ENCODE data around the gene PROSER2. TPM values are rescaled to one million over a fixed set of nuclear protein-coding genes. Genes with fewer than 3 reads are reported as not detected.

The PROSER2 gene
- total RNA-seq, 4 donors from 2014 or later: 11.5 to 19.8 (median 13.4) TPM

DNA sequence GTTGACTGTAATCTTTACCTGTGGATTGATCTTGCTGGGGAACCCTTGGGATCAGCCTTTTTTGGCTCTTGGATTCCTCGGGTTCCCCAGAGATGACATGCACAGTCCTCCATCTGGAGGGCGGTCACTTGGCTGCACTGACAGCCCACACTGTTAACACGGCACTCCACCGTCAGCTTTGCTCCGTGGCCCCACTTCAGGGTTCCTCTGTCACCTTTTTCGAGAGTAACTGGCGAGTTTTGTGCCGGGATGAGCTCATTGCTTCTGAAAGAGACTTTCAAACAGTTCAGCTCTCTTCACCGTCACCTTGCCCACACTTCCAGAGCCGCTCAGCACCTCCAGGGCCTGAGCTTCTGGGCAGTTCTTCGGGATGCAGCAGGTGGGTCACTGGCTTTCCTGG, 42.4 kb downstream of the PROSER2 start:
- Histone ChIP-seq H3K4me1 (peaks cover 4 to 17% of the 10 kb centered on the region in 2 donors), H3K9me3 (no peaks in the 10 kb centered on the region), H3K27me3 (no peaks in the 10 kb centered on the region), H3K4me3 (replicated peaks in 1 of 3) (no peak overlapping the region), H3K27ac (no peak overlapping the region), H3K36me3 (no peaks in the 10 kb centered on the region)
- TF ChIP-seq, protein P1, sequence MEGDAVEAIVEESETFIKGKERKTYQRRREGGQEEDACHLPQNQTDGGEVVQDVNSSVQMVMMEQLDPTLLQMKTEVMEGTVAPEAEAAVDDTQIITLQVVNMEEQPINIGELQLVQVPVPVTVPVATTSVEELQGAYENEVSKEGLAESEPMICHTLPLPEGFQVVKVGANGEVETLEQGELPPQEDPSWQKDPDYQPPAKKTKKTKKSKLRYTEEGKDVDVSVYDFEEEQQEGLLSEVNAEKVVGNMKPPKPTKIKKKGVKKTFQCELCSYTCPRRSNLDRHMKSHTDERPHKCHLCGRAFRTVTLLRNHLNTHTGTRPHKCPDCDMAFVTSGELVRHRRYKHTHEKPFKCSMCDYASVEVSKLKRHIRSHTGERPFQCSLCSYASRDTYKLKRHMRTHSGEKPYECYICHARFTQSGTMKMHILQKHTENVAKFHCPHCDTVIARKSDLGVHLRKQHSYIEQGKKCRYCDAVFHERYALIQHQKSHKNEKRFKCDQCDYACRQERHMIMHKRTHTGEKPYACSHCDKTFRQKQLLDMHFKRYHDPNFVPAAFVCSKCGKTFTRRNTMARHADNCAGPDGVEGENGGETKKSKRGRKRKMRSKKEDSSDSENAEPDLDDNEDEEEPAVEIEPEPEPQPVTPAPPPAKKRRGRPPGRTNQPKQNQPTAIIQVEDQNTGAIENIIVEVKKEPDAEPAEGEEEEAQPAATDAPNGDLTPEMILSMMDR (IDR thresholded peaks at IDR 0.05): no peak
- TF ChIP-seq POLR2A (IDR thresholded peaks at IDR 0.05): no peak
- DNase-seq: no peak
- 81 to 85% methylated on average over 11 of the region's 11 CpGs for WGBS, 2 donors
- intact Hi-C loops (cut with DNase I): no loop called here

DNA sequence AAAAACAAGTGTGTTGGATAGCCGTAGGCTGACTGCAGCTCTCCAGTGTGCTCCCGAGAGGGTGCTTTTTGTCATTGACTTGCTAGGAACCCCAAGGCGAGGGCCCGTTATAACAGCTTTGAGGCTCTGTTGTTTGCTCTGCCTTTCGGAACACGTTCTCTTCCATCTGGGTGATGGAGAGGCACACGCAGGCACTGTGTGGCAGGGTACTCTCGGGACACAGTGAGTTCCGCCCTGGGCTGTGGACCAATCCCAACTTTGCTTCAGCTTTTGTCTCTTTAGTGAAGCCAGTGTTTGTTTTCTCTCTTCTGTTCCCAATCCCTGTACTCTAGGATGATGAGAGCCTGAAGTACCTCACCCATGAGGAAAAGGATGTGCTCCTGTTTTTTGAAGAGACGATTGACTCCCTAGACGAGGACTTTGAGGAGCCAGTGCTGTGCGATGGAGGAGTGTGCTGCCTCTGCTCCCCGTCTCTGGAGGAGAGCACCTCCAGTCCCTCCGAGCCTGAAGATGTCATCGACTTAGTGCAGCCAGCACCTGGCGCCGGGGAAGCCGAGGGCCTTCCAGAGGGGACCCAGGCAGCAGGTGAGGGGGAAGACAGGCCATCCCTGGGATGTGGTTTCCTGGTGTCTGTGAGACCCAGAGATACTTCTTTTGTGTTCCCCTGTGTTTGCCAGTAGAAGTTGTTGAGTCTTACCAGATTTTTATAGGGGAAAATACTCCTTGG, 43.2 kb downstream of the PROSER2 start:
- TF ChIP-seq POLR2A (IDR thresholded peaks at IDR 0.05): no peak
- TF ChIP-seq, protein P1 (IDR thresholded peaks at IDR 0.05): no peak
- Histone ChIP-seq H3K27ac (no peak overlapping the region), H3K36me3 (no peaks in the 10 kb centered on the region), H3K4me3 (replicated peaks in 1 of 3) (no peak overlapping the region), H3K4me1 (peaks cover 4 to 17% of the 10 kb centered on the region in 2 donors), H3K27me3 (no peaks in the 10 kb centered on the region), H3K9me3 (no peaks in the 10 kb centered on the region)
- intact Hi-C loops (cut with DNase I): no loop called here
- DNase-seq: no peak
- 91 to 97% methylated on average over 17 to 18 of the region's 18 CpGs for WGBS, 2 donors

DNA sequence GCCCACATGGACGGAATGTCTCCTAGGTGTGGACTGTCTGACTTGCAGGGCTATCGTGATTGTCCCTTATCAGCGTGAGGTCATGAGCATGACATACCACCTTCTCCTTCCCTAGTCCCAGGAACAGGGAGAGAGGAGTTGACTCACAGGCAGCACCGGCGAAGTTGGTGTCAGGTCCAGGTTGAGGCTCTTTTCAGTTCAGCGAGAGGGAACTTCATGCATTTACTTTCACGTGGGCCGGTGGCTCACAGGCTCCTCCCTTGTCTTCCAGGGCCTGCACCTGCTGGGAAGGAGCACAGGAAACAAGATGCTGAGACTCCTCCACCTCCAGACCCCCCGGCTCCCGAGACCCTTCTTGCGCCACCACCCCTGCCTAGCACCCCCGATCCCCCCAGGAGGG, 46.1 kb downstream of the PROSER2 start:
- Histone ChIP-seq H3K36me3 (no peaks in the 10 kb centered on the region), H3K4me3 (replicated peaks in 1 of 3) (no peak overlapping the region), H3K9me3 (no peaks in the 10 kb centered on the region), H3K27me3 (no peaks in the 10 kb centered on the region), H3K27ac (no peak overlapping the region), H3K4me1 (peaks cover 8 to 27% of the 10 kb centered on the region in 2 donors)
- intact Hi-C loops (cut with DNase I): no loop called here
- peak; percentile 57 to 68 for DNase-seq
- TF ChIP-seq POLR2A (IDR thresholded peaks at IDR 0.05): no peak
- TF ChIP-seq, protein P1 (IDR thresholded peaks at IDR 0.05): no peak
- WGBS, 2 donors: 78 to 79% methylated on average over 6 to 12 of the region's 12 CpGs

DNA sequence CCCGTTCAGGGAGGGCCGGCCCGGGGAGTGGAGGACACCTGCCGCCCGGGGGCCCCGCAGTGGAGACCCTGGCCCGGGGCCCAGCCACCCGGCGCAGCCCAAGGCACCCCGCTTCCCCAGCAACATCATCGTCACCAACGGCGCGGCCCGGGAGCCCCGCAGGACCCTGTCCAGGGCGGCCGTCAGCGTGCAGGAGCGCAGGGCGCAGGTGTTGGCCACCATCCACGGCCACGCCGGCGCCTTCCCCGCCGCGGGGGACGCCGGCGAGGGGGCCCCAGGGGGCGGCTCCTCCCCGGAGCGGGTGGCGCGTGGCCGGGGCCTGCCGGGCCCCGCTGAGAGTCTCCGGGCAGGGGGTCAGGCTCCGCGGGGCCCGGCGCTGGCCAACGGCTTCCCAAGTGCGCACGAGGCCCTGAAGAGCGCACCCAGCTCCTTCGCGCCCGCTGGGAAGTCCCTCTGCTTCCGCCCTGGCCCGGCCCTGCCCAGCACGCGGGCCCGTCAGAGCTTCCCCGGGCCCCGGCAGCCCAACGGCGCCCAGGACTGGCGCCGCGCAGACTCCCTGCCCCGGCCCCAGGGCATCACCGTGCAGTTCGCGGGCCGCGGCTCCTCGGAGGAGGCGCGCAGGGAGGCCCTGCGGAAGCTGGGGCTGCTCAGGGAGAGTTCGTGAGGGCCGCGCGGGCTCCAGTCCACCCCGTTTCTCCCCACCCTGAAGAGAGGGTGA, 46.7 kb downstream of the PROSER2 start:
- Histone ChIP-seq H3K27ac (peak overlapping the region; percentile 23 to 47 (median 37)), H3K27me3 (no peaks in the 10 kb centered on the region)
- intact Hi-C loops (cut with DNase I): no loop called here

More for the DNA sequence above, 46.7 kb downstream of the PROSER2 start:
- TF ChIP-seq, protein P1 (IDR thresholded peaks at IDR 0.05): no peak
- TF ChIP-seq POLR2A (IDR thresholded peaks at IDR 0.05): peak in 1 of 2 donors; percentile 33
- peak; percentile 48 to 53 for DNase-seq
- Histone ChIP-seq H3K4me3 (replicated peaks in 1 of 3) (peak overlapping the region in 1 of 3 donors; percentile 21), H3K36me3 (no peaks in the 10 kb centered on the region), H3K4me1 (peaks cover 13 to 34% of the 10 kb centered on the region in 2 donors), H3K9me3 (no peaks in the 10 kb centered on the region)
- WGBS, 2 donors: 21% methylated on average over 7 of the region's 78 CpGs; no CpG with 5 or more reads in 1 of the 2 donors
